TTC549 (cell line): ENCODE data around the gene LMOD3.

Experiments
- FAIRE-seq: peaks from 2 replicates; lab custom pipeline; 2012; peaks lifted over from hg19 to GRCh38; lab: Jason Lieb, UNC

LMOD3 gene

DNA sequence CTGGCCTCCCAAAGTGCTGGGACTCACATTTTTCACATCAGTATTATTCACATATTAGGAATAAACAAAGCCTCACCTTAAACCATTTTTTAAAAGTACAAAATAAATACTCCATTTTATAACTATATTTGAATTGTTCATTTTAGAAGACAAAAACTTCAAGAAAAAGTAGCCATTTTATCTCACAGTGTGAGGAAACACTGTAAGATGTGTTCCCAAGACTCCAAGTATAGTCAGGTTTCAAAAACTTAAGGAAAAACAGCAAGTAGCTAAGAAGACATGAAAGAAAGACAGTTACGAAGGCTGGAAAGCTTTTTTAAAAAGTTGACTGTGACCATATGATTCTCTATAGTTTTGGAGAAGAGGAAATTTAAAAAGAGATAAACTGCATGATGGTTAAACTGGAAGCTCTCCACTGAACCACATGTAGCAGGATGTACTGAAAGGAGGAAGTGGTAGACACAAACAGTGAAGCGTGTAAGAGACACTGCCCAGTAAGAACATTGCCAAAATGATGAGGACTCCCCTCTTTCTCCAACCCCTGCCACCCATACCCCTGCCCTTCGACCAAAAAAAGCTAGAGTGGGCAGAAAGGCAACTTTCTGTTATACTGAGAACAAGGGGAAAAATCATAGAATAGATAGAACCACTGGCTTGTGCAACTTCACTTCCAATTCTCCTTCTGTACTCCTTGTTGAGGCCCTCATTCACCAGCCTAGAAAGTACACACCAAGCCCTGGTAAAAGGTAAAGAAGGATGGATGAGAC lies 64.0 kb downstream of the LMOD3 start:
- FAIRE-seq = no peak
